Gastroesophageal sphincter (tissue), 3 donors: ENCODE data around the gene RFC2.

ENCODE experiments used
- CTCF ChIP-seq, 4 experiments: fragments of 200-600 bp in 2 of 4; fragments of 450-650 bp in 2 of 4; sonication (generic) in 1 of 4; IDR thresholded peaks; one replicate each; pipeline ENCODE4 v1.5.1; 2017 to 2019; ENCODE audit warnings: antibody characterized with exemption in 4 of 4, mild to moderate bottlenecking in 2 of 4, moderate library complexity in 2 of 4
- EP300 ChIP-seq: sonication (generic); formaldehyde crosslinking; IDR thresholded peaks from one replicate; pipeline ENCODE4 v1.6.1; 2017; ENCODE audit warnings: antibody characterized with exemption, mild to moderate bottlenecking
- POLR2A ChIP-seq, 2 donors: fragments of 450-650 bp; IDR thresholded peaks; one replicate each; pipeline ENCODE4 v1.6.1; 2017; ENCODE audit warnings: antibody characterized with exemption in 2 of 2, mild to moderate bottlenecking in 2 of 2, moderate library complexity in 1 of 2
- POLR2AphosphoS5 ChIP-seq: sonication (generic); formaldehyde crosslinking; IDR thresholded peaks from one replicate; pipeline ENCODE4 v1.6.1; 2017; ENCODE audit warnings: antibody characterized with exemption

- no peak for TF ChIP-seq CTCF (IDR thresholded peaks at IDR 0.05)
- TF ChIP-seq POLR2AphosphoS5, result no peak
- no peak for TF ChIP-seq POLR2A (IDR thresholded peaks at IDR 0.05)
- TF ChIP-seq EP300, result no peak
These were observed 37.8 kb downstream of the RFC2 start for GRCh38 chr7:74216361-74216761.
